Esophagus (tissue), 2 donors: ENCODE data around the gene CEP85. TPM values are rescaled to one million over a fixed set of nuclear protein-coding genes. Genes with fewer than 3 reads are reported as not detected.

ENCODE experiments used
- H3K27ac ChIP-seq, 2 donors: one replicate each; pipeline ENCODE4 v1.5.1; 2013; ENCODE audit warnings: low read depth in 2 of 2, mild to moderate bottlenecking in 2 of 2, inconsistent platforms in 1 of 2, low read length in 1 of 2, moderate library complexity in 1 of 2
- H3K27me3 ChIP-seq, 2 donors: one replicate each; pipeline ENCODE4 v1.6.1; 2013; ENCODE audit warnings: low read length in 2 of 2, control low read depth in 1 of 2, mild to moderate bottlenecking in 1 of 2; ENCODE audit not compliant: insufficient read depth in 2 of 2, control insufficient read depth in 1 of 2
- H3K36me3 ChIP-seq, 2 donors: one replicate each; pipeline ENCODE4 v1.6.1; 2013; ENCODE audit warnings: low read length in 1 of 2; ENCODE audit not compliant: control insufficient read depth in 2 of 2, insufficient read depth in 2 of 2
- H3K4me1 ChIP-seq, 2 donors: one replicate each; pipeline ENCODE4 v1.6.1; 2013; ENCODE audit warnings: low read length in 1 of 2; ENCODE audit not compliant: control insufficient read depth in 2 of 2, insufficient read depth in 2 of 2
- H3K4me3 ChIP-seq, 2 donors: one replicate each; pipeline ENCODE4 v1.5.1; 2013; ENCODE audit warnings: low read length in 2 of 2, mild to moderate bottlenecking in 2 of 2, low read depth in 1 of 2, moderate library complexity in 1 of 2
- H3K9me3 ChIP-seq, 2 donors: one replicate each; pipeline ENCODE4 v1.6.1; 2013; ENCODE audit warnings: mild to moderate bottlenecking in 2 of 2, low read depth in 1 of 2, low read length in 1 of 2, moderate library complexity in 1 of 2; ENCODE audit not compliant: control insufficient read depth in 2 of 2, insufficient read depth in 1 of 2
- WGBS, 2 donors: extraction: QIAGEN DNeasy Blood & Tissue Kit; methylation state at CpG; one replicate each; pipeline ENCODE4 v1.1.7; 2013; 5-methylcytosine and 5-hydroxymethylcytosine counted together
- polyA plus RNA-seq, 2 donors: library from polyadenylated mRNA; stranded (reverse); fragments of 200-250 nt; gene quantifications; one replicate each; pipeline ENCODE4 v1.2.3, GENCODE V29; 2013
- donor health status: healthy with polysubstance abuse.
- donor health status: Bipolar disorder and iron deficiency.

The CEP85 gene
- polyA plus RNA-seq, 2 donors: 5.3 to 5.9 TPM

DNA sequence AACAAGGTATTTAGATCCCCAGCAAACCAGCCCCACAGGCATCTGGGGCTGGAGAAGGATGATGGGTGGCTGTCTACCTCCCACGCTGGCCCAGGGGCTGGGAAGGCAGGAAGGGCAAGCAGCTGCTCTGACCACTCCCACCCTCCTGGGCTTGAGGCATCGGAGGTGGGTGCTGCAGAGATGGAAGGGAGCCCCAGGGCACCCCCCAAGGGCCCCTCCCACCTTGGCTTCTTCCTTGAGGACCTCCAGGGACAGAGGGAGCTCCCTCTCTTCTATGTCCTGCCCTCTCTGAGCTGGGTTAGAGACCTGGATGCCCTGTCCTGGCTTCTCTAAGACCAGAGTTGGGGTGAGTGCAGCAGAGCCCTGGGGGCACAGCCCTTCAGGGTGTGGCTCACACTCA, 86.9 kb downstream of the CEP85 start:
- WGBS, 2 donors: 55 to 60% methylated on average over 2 of the region's 2 CpGs
- H3K27ac ChIP-seq: no peak overlapping the region
- no peaks in the 10 kb centered on the region for H3K9me3 ChIP-seq
- peaks cover 0 to 32% of the 10 kb centered on the region in 2 donors for H3K36me3 ChIP-seq
- no peaks in the 10 kb centered on the region for H3K27me3 ChIP-seq
- peaks cover 0 to 2% of the 10 kb centered on the region in 2 donors for H3K4me1 ChIP-seq
- H3K4me3 ChIP-seq: no peak overlapping the region

DNA sequence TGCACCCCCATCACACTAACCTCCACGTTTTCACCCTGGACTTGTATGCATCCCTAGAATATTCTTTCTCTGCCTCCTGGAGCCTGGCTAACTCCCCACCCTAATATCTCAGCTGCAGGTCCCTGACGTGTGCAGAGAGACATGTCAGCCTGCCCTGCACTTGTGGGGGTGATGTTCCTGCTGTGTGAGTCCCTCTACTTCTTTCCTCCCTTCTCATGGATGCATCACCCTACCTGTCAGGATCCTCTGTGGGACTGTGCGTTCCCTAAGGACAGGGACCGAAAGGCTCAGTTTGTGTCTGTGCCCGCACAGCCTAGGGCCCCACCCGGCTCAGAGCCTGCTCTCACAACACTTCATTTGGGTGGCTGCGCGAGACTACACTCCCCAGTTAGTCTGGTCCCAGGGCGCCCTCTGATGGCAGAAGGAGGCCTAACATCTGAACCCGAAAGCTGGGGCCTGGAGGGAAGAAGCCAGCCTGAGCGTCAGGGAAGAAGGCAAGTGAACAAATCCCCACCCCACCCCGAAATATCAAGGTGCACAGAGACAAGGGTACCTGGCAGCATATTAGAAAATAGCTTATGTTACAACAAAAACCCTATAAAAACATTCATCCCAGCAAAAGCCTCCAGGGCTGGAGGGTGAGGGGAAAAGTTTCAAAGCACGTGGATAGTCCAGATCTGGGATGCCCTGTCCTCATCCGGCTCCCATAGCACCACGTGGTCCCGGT, 87.5 kb downstream of the CEP85 start:
- Histone ChIP-seq H3K4me3 (no peak overlapping the region), H3K27ac (no peak overlapping the region), H3K4me1 (peaks cover 0 to 2% of the 10 kb centered on the region in 2 donors), H3K27me3 (no peaks in the 10 kb centered on the region), H3K36me3 (peaks cover 0 to 32% of the 10 kb centered on the region in 2 donors), H3K9me3 (no peaks in the 10 kb centered on the region)
- WGBS, 2 donors: 10 to 12% methylated on average over 16 of the region's 16 CpGs

DNA sequence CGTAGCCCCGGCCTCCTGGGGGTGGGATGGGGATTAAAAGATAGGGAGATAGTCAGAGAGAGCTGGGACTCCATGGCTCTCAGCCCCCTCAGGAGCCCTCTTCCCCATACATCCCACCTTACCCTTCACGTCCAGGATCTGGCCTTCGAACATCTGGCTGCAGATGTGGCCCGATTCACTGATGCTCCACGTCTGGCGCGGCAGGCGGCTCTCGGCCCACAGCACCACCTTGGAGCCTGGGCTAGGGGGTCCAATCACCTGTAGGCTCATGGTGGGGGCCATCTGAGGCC, 88.0 kb downstream of the CEP85 start:
- peaks cover 0 to 2% of the 10 kb centered on the region in 2 donors for H3K4me1 ChIP-seq
- H3K9me3 ChIP-seq: no peaks in the 10 kb centered on the region
- H3K36me3 ChIP-seq: peaks cover 0 to 32% of the 10 kb centered on the region in 2 donors
- H3K27ac ChIP-seq: no peak overlapping the region
- no peaks in the 10 kb centered on the region for H3K27me3 ChIP-seq
- WGBS, 2 donors: 69 to 72% methylated on average over 10 of the region's 10 CpGs
- no peak overlapping the region for H3K4me3 ChIP-seq

DNA sequence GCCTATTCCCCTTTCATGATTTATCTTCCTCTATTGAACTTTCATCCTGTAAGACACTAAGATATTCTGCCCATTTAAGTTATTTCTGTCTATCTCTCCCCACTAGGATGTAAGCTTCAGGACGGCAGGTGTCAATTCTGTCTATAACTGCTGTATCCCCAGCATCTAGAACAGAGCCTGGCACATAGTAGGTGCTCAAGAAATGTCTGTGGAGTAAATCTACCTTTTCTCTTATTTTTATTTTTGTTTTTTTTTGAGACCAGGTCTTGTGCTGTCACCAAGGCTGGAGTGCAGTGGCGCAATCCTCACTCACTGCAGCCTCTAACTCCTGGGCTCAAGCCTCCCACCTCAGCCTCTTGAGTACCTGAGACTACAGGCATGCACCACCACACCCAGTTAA, 89.4 kb downstream of the CEP85 start:
- no peak overlapping the region for H3K4me3 ChIP-seq
- H3K9me3 ChIP-seq: no peaks in the 10 kb centered on the region
- no peaks in the 10 kb centered on the region for H3K27me3 ChIP-seq
- WGBS, 2 donors: 88 to 97% methylated on average over 2 of the region's 2 CpGs
- peaks cover 0 to 5% of the 10 kb centered on the region in 2 donors for H3K4me1 ChIP-seq
- no peak overlapping the region for H3K27ac ChIP-seq
- H3K36me3 ChIP-seq: peaks cover 0 to 35% of the 10 kb centered on the region in 2 donors

DNA sequence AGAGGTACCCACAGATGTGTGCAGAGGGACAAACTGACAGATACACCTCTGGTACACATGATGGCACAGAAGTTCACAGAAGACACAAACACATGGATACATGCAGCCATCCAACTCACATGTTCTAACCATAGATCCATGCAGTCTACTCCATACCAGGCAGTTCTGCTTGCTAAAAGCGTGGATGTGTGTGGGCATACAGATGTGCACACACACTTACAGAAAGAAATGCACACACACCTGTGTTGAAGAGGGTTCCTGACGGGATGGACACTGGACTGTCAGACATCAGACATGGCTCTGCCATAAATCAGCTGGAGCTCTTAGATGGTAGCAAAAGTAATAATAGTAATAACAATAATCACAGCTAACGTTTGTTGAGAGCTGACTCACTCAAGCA, 90.5 kb downstream of the CEP85 start:
- H3K27me3 ChIP-seq: no peaks in the 10 kb centered on the region
- H3K36me3 ChIP-seq: peaks cover 0 to 38% of the 10 kb centered on the region in 2 donors
- H3K27ac ChIP-seq: no peak overlapping the region
- no peaks in the 10 kb centered on the region for H3K9me3 ChIP-seq
- no peak overlapping the region for H3K4me3 ChIP-seq
- peaks cover 0 to 5% of the 10 kb centered on the region in 2 donors for H3K4me1 ChIP-seq
- WGBS, 2 donors: 85 to 89% methylated on average over 3 of the region's 3 CpGs

DNA sequence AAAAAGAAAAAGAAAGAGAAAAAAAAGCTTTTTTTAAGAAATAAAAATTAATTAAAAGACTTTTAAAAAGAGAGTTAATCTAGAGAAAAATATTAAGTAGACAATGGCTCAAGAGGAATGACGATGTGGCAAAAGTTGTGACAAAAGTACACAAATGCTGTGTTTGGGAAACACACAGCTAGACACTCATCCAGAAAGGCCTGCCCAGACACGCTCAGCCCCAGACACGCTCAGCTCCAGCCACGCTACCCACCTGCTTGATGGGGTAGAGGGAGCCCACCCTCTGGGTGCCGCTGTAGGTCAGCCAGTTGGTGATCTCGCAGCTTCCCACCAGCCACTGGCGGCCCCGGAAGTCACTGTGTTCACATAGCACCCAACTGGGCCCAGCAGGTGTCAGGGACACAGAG, 94.0 kb downstream of the CEP85 start:
- Histone ChIP-seq H3K36me3 (peaks cover 0 to 32% of the 10 kb centered on the region in 2 donors), H3K9me3 (no peaks in the 10 kb centered on the region), H3K4me1 (peaks cover 0 to 3% of the 10 kb centered on the region in 2 donors), H3K27me3 (no peaks in the 10 kb centered on the region), H3K4me3 (no peak overlapping the region), H3K27ac (no peak overlapping the region)
- 73 to 81% methylated on average over 8 of the region's 8 CpGs for WGBS, 2 donors

Other genes starting within 250 kb of the CEP85 start
- gene PAFAH2, start 236.1 kb upstream of the CEP85 start, polyA plus RNA-seq: 1 to 10 TPM; 5.7 to 5.8 TPM
- under 1 TPM; 0.09 to 0.45 TPM for gene EXTL1, start 212.4 kb upstream of the CEP85 start, polyA plus RNA-seq
- under 1 TPM in 1 of 2 donors, not detected in 1; 0.01 TPM for gene SLC30A2, start 188.1 kb upstream of the CEP85 start, polyA plus RNA-seq
- gene TRIM63, start 166.6 kb upstream of the CEP85 start, polyA plus RNA-seq: under 1 TPM; 0.10 to 0.19 TPM
- 1 to 10 TPM; 2.6 to 3.7 TPM for gene PDIK1L, start 122.4 kb upstream of the CEP85 start, polyA plus RNA-seq
- 1 to 10 TPM in 1 of 2 donors, under 1 TPM in 1; 0.94 to 1.6 TPM for gene FAM110D, start 75.1 kb upstream of the CEP85 start, polyA plus RNA-seq
- gene C1orf232, start 65.2 kb upstream of the CEP85 start, polyA plus RNA-seq: not detected
- gene ZNF593, start 64.3 kb upstream of the CEP85 start, polyA plus RNA-seq: 10 to 100 TPM; 42.3 to 63.3 TPM
- under 1 TPM; 0.12 to 0.22 TPM for gene ZNF593OS, start 62.4 kb upstream of the CEP85 start, polyA plus RNA-seq
- 10 to 100 TPM; 18.7 to 31.9 TPM for gene CNKSR1, start 56.7 kb upstream of the CEP85 start, polyA plus RNA-seq
- gene CATSPER4, start 43.6 kb upstream of the CEP85 start, polyA plus RNA-seq: not detected
- gene SH3BGRL3, start 45.9 kb downstream of the CEP85 start, polyA plus RNA-seq: 100 to 1,000 TPM; 170 to 299 TPM
- gene UBXN11, start 72.4 kb downstream of the CEP85 start, polyA plus RNA-seq: 10 to 100 TPM; 10.1 to 16.0 TPM
- 10 to 100 TPM; 17.0 to 20.6 TPM for gene CD52, start 83.8 kb downstream of the CEP85 start, polyA plus RNA-seq
- 100 to 1,000 TPM; 163 to 275 TPM for gene CRYBG2, start 119.9 kb downstream of the CEP85 start, polyA plus RNA-seq
- gene ZNF683, start 138.6 kb downstream of the CEP85 start, polyA plus RNA-seq: under 1 TPM; 0.28 to 0.51 TPM
- gene LIN28A, start 176.6 kb downstream of the CEP85 start, polyA plus RNA-seq: not detected
- 10 to 100 TPM; 22.6 to 29.3 TPM for gene DHDDS, start 198.1 kb downstream of the CEP85 start, polyA plus RNA-seq
- gene HMGN2, start 238.2 kb downstream of the CEP85 start, polyA plus RNA-seq: 100 to 1,000 TPM; 314 to 439 TPM